ENCODE results near the gene SLC14A1.

DNA sequence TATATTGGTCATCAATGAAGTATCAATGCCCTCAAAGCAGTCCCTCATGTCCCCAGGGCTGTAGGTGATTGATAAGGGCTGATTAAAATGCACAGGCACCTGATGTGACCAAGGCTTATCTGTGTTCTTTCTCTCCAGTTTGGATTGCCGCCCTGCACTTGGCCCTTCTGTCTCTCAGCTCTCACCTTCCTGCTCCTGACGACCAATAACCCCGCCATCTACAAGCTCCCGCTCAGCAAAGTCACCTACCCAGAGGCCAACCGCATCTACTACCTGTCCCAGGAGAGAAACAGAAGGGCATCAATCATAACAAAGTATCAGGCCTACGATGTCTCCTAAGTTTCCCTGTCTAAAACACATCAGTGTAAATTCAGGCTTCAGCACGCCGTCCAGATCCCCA is 41.8 kb upstream of the SLC14A1 start:
- TF ChIP-seq POLR2AphosphoS5 (IDR thresholded peaks at IDR 0.05; ENCODE audit: insufficient read depth in 1 of 2, low read depth in 1 of 2) (no peak), CTCF (IDR thresholded peaks at IDR 0.05) (no peak), POLR2A (IDR thresholded peaks at IDR 0.05) (no peak)

Data from vagina (tissue), 2 donors.